HG03354 (cell line): ENCODE data around the gene CD46.
"Not testable (repeated sequence)": the region's sequence is repeated elsewhere in the genome, so short reads cannot be mapped to it uniquely, and the experiment has no call there.

ENCODE experiments used
- ATAC-seq: cut with Tn5 transposase; IDR thresholded peaks from one replicate; pipeline ENCODE4 v1.9.1; 2021; ENCODE audit warnings: mild to moderate bottlenecking; ENCODE audit not compliant: unreplicated experiment, poor library complexity, severe bottlenecking

CD46 gene

DNA sequence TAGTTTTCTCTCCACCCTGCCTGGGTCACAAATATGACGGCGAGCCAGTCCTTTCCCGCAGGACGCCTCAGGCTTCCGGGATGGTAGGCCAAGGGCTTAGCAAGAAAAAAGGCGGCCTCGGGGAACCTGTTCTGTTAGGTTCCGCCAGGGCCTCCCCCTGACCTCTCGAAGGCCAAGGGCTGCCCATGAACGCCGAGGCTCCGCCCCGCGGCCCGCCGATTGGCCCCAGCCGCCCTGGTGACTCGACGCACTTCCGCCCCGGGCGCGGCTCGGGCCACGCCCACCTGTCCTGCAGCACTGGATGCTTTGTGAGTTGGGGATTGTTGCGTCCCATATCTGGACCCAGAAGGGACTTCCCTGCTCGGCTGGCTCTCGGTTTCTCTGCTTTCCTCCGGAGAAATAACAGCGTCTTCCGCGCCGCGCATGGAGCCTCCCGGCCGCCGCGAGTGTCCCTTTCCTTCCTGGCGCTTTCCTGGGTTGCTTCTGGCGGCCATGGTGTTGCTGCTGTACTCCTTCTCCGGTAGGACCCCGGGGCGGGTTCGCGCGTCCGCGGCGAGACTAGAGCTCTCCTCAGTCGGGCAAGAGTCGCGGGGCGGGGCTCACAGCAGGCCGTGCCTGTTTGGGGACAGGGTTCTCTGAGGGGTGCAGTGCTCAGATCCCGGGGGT lies at the start of gene CD46:
CD46 (plus strand) TSS at position 265 of the 666 bp plus-strand sequence; CDS start at position 424, 159 bp downstream.
- peak; percentile 97 for ATAC-seq

GRCh38 chr1:207702317-207702716 lies 49.5 kb upstream of the CD46 start:
- ATAC-seq, result no peak

GRCh38 chr1:207703712-207704111 lies 48.1 kb upstream of the CD46 start:
- ATAC-seq, result no peak

- ATAC-seq, result not testable (repeated sequence)
These were observed 43.9 kb upstream of the CD46 start for GRCh38 chr1:207708004-207708403.

DNA sequence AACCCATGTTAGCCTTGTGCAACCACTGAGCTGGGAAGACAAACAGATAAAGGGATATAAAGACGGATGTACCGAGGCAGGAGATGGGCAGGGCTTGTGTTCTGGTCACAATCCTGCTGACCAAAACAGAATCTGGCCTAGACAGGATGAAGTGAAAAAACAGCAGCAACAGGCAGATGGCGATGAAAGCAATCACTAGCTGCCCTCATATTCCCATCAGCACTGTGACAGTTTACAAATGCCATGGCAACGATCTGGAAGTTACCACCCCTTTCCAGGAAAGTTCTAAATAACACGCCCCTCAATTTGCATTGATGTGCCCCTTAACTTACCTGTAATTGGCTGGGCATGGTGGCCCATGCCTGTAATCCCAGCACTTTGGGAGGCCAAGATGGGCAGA lies 40.6 kb upstream of the CD46 start:
- no peak for ATAC-seq

DNA sequence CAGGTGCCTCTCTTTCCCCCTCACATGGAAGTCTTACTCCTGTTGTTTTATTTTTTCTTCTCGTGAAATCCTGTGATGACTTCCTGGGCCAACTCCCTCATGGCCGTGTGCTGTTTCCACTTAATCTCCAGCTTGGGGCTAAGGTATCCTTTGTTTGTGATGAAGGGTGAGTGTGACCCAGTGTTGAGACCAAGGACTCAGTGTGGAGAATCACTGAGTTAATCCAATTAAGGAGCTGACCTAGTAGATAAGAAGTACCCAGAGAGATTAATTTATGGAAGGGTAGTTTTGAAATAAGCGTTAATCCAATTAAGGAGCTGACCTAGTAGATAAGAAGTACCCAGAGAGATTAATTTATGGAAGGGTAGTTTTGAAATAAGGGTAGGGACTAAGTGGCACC lies 39.2 kb upstream of the CD46 start:
- ATAC-seq, result not testable (repeated sequence)

DNA sequence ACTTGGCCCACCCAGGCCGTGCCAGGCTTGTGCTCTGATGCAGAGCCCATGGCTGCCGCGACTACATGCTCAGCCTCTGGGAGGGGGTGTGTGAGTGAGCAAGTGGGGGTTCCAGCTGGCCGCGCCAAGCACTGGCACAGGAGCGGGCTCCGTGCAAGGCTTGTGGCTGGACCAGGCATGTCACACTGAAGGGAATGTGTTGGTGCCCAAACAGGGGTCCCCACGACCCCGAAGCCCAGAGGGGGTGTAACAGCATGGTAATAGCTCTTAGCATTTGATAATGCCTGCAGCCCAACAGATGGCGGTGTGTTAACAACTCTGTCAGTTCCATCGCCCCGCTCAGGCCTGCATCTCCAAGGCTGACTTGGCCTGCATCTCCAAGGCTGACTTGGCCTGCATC lies 38.3 kb upstream of the CD46 start:
- ATAC-seq, result no peak

DNA sequence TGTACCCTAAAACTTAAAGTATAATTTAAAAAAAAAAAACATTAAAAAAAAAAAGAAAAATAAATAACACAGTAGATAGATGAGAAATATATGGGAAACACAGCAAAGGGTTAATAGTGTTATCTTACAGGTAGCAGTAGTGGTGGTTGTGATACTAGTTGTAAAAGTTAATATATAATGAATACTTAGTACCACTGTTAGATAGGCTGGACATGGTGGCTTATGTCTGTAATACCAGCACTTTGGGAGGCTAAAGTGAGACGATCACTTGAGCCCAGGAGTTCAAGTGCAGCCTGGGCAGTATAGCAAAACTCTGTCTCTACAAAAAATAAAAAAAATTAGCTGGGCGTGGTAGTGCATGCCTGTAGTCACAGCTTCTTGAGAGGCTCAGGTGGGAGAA lies 32.6 kb upstream of the CD46 start:
- no peak for ATAC-seq

GRCh38 chr1:207728200-207728858 lies 23.5 kb upstream of the CD46 start:
- ATAC-seq, result not testable (repeated sequence)

DNA sequence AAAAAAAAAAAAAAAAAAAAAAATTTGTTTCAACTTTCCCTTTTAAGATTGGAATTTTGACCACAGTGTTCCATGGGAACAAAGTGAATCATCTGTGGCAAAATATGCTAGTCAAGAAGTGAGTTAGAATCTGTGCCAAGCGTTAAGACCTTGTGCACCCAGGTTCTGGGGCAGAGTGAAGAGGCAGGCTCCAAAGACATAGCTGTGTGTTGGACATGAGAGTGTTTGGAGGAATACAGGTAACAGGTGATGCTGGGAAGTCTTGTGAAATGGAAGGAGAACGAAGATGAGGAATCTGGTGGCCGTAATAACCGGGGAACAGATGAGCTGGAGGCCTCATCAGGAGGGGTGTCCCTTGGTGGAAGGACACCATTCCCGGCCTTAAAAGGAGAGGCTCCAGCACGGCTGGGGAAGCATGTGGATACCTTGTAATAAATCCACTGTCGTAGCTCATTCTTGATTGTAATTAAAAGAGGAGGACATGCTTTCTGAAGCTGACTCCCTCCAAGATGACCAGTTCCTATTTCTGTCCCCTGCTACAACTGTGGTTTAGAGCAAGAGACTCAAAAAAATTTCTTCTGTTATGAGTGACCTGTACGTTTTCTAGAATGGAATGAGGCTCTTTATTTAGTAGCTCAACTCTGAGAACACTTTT lies 14.2 kb upstream of the CD46 start:
- ATAC-seq, result not testable (repeated sequence)

DNA sequence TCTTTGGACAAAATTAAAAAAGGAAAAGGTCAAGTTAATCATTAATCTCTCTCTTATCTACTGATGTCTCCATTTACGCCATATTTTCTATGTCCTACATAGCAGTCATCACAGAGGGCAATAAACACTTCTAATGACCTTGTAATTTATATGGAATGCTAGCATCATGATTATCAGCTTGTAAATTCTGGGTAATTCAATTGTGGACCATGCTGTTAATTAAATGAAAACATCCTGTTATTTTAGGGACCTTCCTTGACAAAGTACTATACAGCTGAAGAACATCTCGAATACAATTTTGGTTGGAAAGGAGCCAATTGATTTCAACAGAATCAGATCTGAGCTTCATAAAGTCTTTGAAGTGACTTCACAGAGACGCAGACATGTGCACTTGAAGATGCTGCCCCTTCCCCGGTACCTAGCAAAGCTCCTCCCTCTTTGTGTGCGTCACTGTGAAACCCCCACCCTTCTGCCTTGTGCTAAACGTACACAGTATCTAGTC lies 13.6 kb upstream of the CD46 start:
- not testable (repeated sequence) for ATAC-seq

DNA sequence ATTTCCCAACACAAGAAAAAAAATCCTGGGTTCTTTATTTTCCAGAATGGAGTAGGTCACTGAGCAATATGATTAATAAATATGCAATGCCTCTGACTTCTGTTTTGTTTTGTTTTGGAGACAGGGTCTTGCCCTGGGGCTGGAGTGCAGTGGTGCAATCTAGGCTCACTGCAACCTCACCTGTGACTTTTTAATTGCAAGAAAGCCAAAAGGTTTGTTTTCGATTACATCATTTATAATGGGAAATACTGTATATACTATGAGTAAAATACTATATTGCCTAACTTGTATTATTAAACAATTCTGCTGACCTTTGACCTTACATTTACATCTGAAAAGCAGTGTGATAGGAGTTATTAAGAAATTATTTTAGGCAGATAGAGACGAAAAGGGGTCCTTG lies 11.6 kb upstream of the CD46 start:
- no peak for ATAC-seq

DNA sequence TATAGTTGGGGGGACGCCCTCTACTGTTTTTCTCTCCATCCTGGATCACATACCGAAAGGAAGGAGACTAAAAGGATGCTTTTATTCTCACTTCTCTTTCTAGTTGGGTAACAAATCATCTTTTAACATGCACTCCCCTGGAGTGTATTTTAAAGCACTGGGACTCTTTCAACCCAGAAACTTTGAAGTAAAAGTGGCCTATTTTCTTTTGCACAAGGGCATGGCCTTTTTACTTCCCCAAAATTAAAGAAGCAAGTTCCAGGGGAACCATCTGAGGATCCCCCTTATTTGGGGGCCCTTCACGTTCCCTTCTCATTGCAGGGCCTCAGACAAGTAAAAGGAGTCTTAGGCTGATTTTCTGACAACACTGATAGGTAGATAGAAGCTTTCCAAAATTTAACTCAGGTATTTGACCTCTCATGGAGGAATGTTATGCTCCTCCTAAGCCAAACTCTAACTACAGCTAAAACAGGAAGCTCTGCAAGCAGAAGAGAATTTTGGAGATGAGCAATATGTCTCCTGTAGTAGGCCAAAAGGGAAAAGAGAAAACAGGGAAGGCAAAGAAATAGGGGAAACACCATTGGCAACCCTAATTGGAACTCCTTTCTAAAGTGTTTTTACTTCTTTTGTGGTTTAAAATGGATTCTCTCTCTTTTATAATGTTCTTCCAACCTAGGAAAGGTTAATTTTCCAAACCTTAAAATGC lies 8.9 kb upstream of the CD46 start:
- ATAC-seq, result no peak

- ATAC-seq, result no peak
These were observed 7.8 kb upstream of the CD46 start for GRCh38 chr1:207744000-207744534.

GRCh38 chr1:207745285-207745684 lies 6.6 kb upstream of the CD46 start:
- no peak for ATAC-seq

DNA sequence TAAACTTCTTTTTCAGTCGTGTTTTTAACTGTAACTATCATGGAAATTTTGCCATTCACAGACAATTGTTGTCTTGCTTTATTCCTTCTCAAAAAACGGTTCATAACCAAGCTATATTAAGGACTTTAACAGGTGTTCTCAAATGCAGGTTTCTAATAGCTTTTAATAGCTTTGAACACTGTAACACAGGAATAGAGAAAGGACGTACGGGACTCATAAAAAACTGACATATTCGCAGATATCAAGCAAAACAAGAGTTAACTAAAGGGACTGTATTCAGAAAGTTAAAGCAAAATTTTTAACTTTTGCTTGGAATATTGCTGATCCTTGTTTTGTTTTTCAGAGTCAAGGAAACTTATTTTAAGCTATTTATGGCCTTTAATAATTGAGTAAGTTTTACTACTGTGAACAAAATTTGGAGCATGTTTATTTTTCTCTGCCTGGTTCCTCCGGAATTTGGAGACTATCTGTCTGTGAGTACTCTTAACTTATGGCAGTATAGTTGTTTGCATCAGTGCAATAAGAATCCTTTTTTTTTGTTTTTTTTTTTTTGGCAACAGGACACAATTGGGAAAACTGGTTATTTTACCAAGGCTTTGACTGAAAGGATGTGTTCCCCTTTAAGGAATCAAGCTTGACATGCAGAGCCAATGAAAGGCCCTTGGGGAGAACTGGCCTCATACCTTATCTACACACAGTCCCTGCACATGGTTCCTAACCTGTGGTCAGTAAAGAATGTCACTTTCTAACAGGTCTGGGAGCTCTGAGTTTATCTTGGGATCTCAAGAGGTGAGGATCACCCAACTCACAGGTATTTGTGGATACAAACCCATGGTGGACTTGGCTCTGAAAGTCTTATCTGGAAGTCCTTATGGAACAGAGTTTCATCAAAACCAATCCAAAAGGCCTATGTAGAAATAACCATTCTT lies 5.8 kb upstream of the CD46 start:
- ATAC-seq, result no peak

DNA sequence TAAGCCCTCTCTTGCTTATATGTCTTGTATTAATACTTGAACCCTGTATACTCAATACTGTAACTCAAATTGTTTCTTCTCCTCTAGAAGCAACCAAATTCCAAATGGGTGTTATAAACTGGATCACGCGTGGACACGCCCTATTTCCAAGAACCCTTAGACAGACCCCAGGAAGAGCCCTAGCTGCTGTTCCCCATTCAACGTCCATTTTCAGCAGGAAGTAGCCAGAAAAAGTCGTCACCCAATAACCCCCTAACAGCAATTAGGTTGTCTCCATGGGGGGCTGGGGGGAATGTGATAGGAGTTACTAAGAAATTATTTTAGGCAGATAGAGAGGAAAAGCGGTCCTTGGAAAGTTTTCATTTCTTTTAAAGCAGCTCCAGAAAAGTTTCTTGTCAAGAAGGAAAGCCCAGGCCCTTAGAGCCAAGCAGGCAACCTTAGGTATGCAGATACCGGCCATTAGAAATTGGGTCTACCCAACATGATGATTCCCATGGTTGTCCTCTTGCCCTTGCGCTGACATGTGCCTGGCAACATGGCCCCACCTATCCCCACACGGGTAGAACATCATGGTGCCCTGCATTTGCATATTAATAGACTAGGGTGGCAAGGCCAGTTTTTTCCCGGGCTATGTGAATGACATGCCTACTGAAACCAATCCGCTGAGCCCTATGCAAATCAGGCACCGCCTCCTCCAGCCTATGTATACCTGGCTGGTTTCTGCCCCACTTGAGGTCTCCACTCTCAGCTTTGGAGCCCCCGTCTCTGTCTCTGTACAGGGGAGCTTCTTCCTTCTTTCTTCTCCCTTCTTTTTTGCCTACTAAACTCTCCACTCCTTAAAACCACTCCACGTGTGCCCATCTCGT lies 4.0 kb upstream of the CD46 start:
- ATAC-seq, result no peak
